HG02852 (cell line): ENCODE measurements around the gene SLC15A2.
"Not testable (repeated sequence)": the region's sequence is repeated elsewhere in the genome, so short reads cannot be mapped to it uniquely, and the experiment has no call there.

Source experiments
- ATAC-seq: cut with Tn5 transposase; IDR thresholded peaks from one replicate; pipeline ENCODE4 v1.9.1; 2021; ENCODE audit warnings: mild to moderate bottlenecking, moderate library complexity; ENCODE audit not compliant: unreplicated experiment

Gene SLC15A2

GRCh38 chr3:121918779-121919483 is 24.7 kb downstream of the SLC15A2 start:
- no peak for ATAC-seq

- no peak for ATAC-seq
Measured at GRCh38 chr3:121924734-121925133, 30.5 kb downstream of the SLC15A2 start.

GRCh38 chr3:121926380-121926779 is 32.2 kb downstream of the SLC15A2 start:
- ATAC-seq = no peak

- ATAC-seq = not testable (repeated sequence)
Measured at GRCh38 chr3:121938141-121938855, 44.1 kb downstream of the SLC15A2 start.

- no peak for ATAC-seq
Measured at GRCh38 chr3:121941592-121941991, 47.4 kb downstream of the SLC15A2 start.

GRCh38 chr3:121942116-121942786 is 48.0 kb downstream of the SLC15A2 start:
- no peak for ATAC-seq

GRCh38 chr3:121943431-121943830 is 49.2 kb downstream of the SLC15A2 start:
- ATAC-seq = no peak

GRCh38 chr3:121948641-121949040 is 54.4 kb downstream of the SLC15A2 start:
- ATAC-seq = no peak

- ATAC-seq = no peak
Measured at GRCh38 chr3:121951291-121951919, 57.2 kb downstream of the SLC15A2 start.

- no peak for ATAC-seq
Measured at GRCh38 chr3:121956363-121956762, 62.2 kb downstream of the SLC15A2 start.

GRCh38 chr3:121957674-121958415 is 63.6 kb downstream of the SLC15A2 start:
- ATAC-seq = no peak

GRCh38 chr3:121958801-121959200 is 64.6 kb downstream of the SLC15A2 start:
- ATAC-seq = no peak

GRCh38 chr3:121961283-121961682 is 67.1 kb downstream of the SLC15A2 start:
- no peak for ATAC-seq

- no peak for ATAC-seq
Measured at GRCh38 chr3:121962443-121962842, 68.2 kb downstream of the SLC15A2 start.

- no peak for ATAC-seq
Measured at GRCh38 chr3:121963608-121964007, 69.4 kb downstream of the SLC15A2 start.

- no peak for ATAC-seq
Measured at GRCh38 chr3:121969631-121970030, 75.4 kb downstream of the SLC15A2 start.

- no peak for ATAC-seq
Measured at GRCh38 chr3:121970047-121970446, 75.8 kb downstream of the SLC15A2 start.

GRCh38 chr3:121974601-121975111 is 80.5 kb downstream of the SLC15A2 start:
- no peak for ATAC-seq

GRCh38 chr3:121975702-121976302 is 81.6 kb downstream of the SLC15A2 start:
- no peak for ATAC-seq

- ATAC-seq = no peak
Measured at GRCh38 chr3:121976727-121977126, 82.5 kb downstream of the SLC15A2 start.
